HCT116 (cell line): ENCODE data around the gene SP4. TPM values are rescaled to one million over a fixed set of nuclear protein-coding genes. Genes with fewer than 3 reads are reported as not detected.
A peak's percentile ranks its signal among the peaks of the same experiment; 100 is the strongest.

Experiments used
- ATAC-seq: fragments of 200-7000 bp; cut with Tn5 transposase; 2 replicates; pipeline ENCODE4 v1.9.1; 2020; ENCODE audit warnings: mild to moderate bottlenecking, moderate library complexity
- BruUV-seq: library from RNA; stranded (reverse); fragments of 400-500 nt; replicated peaks from 2 replicates; lab custom pipeline; 2021; lab: Mats Ljungman, UMichigan
- CTCF ChIA-PET: fragments of 300-600 bp; sonication (Branson Sonifier 250); formaldehyde crosslinking; loops from one replicate; lab custom pipeline; 2021; ENCODE audit warnings: antibody characterized with exemption; lab: Charles Lee
- POLR2A ChIA-PET: fragments of 300-600, 350-600 bp; sonication (Branson Sonifier 250); formaldehyde crosslinking; loops from one replicate; lab custom pipeline; 2021; ENCODE audit warnings: antibody characterized with exemption; lab: Charles Lee
- RAD21 ChIA-PET, 2 experiments: fragments of 300-600 bp; sonication (Branson Sonifier 250); formaldehyde crosslinking; loops; one replicate each; lab custom pipeline; 2023; ENCODE audit warnings: low total read pairs in 2 of 2; ENCODE audit not compliant: uncharacterized antibody in 2 of 2, unreplicated experiment in 2 of 2, low non-redundant PET in 1 of 2; lab: Charles Lee
- DNase-seq: peaks from one replicate; pipeline ENCODE4 v3.0.0-alpha.2; 2010; ENCODE audit warnings: low read depth, low spot score
- H2AFZ ChIP-seq: fragments of 200-600 bp; shearing (Covaris generic), sonication (generic); 2 replicates; pipeline ENCODE4 v1.6.1; 2017; ENCODE audit warnings: low read depth, mixed run types, mixed read lengths, antibody characterized with exemption, low read length; ENCODE audit not compliant: poor library complexity, severe bottlenecking
- H3K27ac ChIP-seq: 2 replicates; pipeline ENCODE4 v1.5.1; 2012; ENCODE audit warnings: low read depth, low read length
- H3K27me3 ChIP-seq: fragments of 200-600 bp; sonication (generic); 2 replicates; pipeline ENCODE4 v1.6.1; 2016; ENCODE audit warnings: mixed run types, low read length, mixed read lengths; ENCODE audit not compliant: insufficient read depth
- H3K36me3 ChIP-seq, 2 experiments: fragments of 200-500 bp in 1 of 2; fragments of 200-600 bp in 1 of 2; sonication (Bioruptor generic) in 1 of 2; sonication (generic) in 1 of 2; 2 replicates each; pipeline versions ENCODE4 v1.5.1 to v1.6.1; 2014 to 2016; ENCODE audit warnings: low read length in 2 of 2, inconsistent platforms in 1 of 2, mixed read lengths in 1 of 2, mixed run types in 1 of 2; ENCODE audit not compliant: insufficient read depth in 2 of 2, control insufficient read depth in 1 of 2
- H3K4me1 ChIP-seq, 2 experiments: fragments of 200-600 bp in 1 of 2; sonication (generic) in 1 of 2; 2 replicates each; pipeline versions ENCODE4 v1.5.1 to v1.6.1; 2012 to 2017; ENCODE audit warnings: low read length in 2 of 2, inconsistent platforms in 1 of 2, mild to moderate bottlenecking in 1 of 2, mixed read lengths in 1 of 2, mixed run types in 1 of 2, moderate library complexity in 1 of 2; ENCODE audit not compliant: insufficient read depth in 2 of 2, control insufficient read depth in 1 of 2
- H3K4me2 ChIP-seq: fragments of 200-600 bp; sonication (generic); 2 replicates; pipeline ENCODE4 v1.6.1; 2017; ENCODE audit warnings: mixed run types, low read length, mixed read lengths
- H3K4me3 ChIP-seq, 2 experiments: fragments of 200-600 bp in 1 of 2; sonication (generic) in 1 of 2; replicated peaks in 1 of 2; 2 replicates each; pipeline ENCODE4 v1.5.1; 2011 to 2016; ENCODE audit warnings: low read length in 2 of 2, control low read depth in 1 of 2, low read depth in 1 of 2, mild to moderate bottlenecking in 1 of 2, mixed read lengths in 1 of 2, mixed run types in 1 of 2
- H3K79me2 ChIP-seq: fragments of 200-600 bp; sonication (generic); 2 replicates; pipeline ENCODE4 v1.6.1; 2017; ENCODE audit warnings: mild to moderate bottlenecking, mixed run types, low read length, moderate library complexity, mixed read lengths; ENCODE audit not compliant: insufficient read depth
- H3K9ac ChIP-seq: fragments of 200-600 bp; sonication (generic); 2 replicates; pipeline ENCODE4 v1.6.1; 2016; ENCODE audit warnings: low read length, mixed read lengths
- H3K9me2 ChIP-seq: fragments of 200-600 bp; sonication (generic), shearing (Covaris generic); 2 replicates; pipeline ENCODE4 v1.6.1; 2017; ENCODE audit warnings: mixed run types, mild to moderate bottlenecking, moderate library complexity; ENCODE audit not compliant: insufficient read depth
- H3K9me3 ChIP-seq, 2 experiments: fragments of 200-500 bp in 1 of 2; fragments of 200-600 bp in 1 of 2; sonication (Bioruptor generic) in 1 of 2; sonication (generic) in 1 of 2; 2 replicates each; pipeline ENCODE4 v1.6.1; 2014 to 2017; ENCODE audit warnings: low read length in 2 of 2, mixed read lengths in 2 of 2, inconsistent platforms in 1 of 2, low read depth in 1 of 2, mild to moderate bottlenecking in 1 of 2, mixed run types in 1 of 2, moderate library complexity in 1 of 2; ENCODE audit not compliant: control insufficient read depth in 1 of 2, insufficient read depth in 1 of 2
- H4K20me1 ChIP-seq: fragments of 200-600 bp; sonication (generic), shearing (Covaris generic); 2 replicates; pipeline ENCODE4 v1.6.1; 2017; ENCODE audit warnings: mixed run types, mild to moderate bottlenecking, moderate library complexity; ENCODE audit not compliant: insufficient read depth
- CEBPB ChIP-seq: IDR thresholded peaks from 2 replicates; pipeline ENCODE4 v1.6.1; 2012; ENCODE audit warnings: low read depth
- EGR1 ChIP-seq: IDR thresholded peaks from 2 replicates; pipeline ENCODE4 v1.6.1; 2012; ENCODE audit warnings: low read depth
- EZH2 ChIP-seq: fragments of 200-600 bp; sonication (generic); IDR thresholded peaks from 2 replicates; pipeline ENCODE4 v1.6.1; 2017; ENCODE audit warnings: antibody characterized with exemption, mixed run types
- EZH2phosphoT487 ChIP-seq: fragments of 200-600 bp; IDR thresholded peaks from 2 replicates; pipeline ENCODE4 v1.6.1; 2018; ENCODE audit warnings: antibody characterized with exemption, borderline replicate concordance
- FOSL1 ChIP-seq: IDR thresholded peaks from 2 replicates; pipeline ENCODE4 v1.6.1; 2012; ENCODE audit warnings: low read depth
- POLR2A ChIP-seq: IDR thresholded peaks from 2 replicates; pipeline ENCODE4 v1.7.0; 2011; ENCODE audit warnings: borderline replicate concordance; ENCODE audit not compliant: insufficient read depth, insufficient read length; ENCODE audit errors: extremely low read depth
- RAD21 ChIP-seq: IDR thresholded peaks from 2 replicates; pipeline ENCODE4 v1.6.1; 2012; ENCODE audit warnings: low read depth, mild to moderate bottlenecking
- SIN3A ChIP-seq: IDR thresholded peaks from 2 replicates; pipeline ENCODE4 v1.6.1; 2012; ENCODE audit warnings: low read depth
- TCF7L2 ChIP-seq: IDR thresholded peaks from 2 replicates; pipeline ENCODE4 v1.7.0; 2011; ENCODE audit warnings: borderline replicate concordance, inconsistent platforms; ENCODE audit not compliant: insufficient read depth, insufficient read length; ENCODE audit errors: extremely low read depth
- YY1 ChIP-seq: IDR thresholded peaks from 2 replicates; pipeline ENCODE4 v1.6.1; 2011; ENCODE audit warnings: low read length, low read depth, moderate library complexity, mild to moderate bottlenecking; ENCODE audit not compliant: insufficient replicate concordance; ENCODE audit errors: extremely low read depth
- ZFX ChIP-seq: fragments of 450-650 bp; IDR thresholded peaks from 2 replicates; pipeline ENCODE4 v1.6.1; 2017
- ZNF274 ChIP-seq: fragments of 200-500 bp; sonication (Bioruptor generic); IDR thresholded peaks from 2 replicates; pipeline ENCODE4 v1.6.1; 2014; ENCODE audit warnings: mild to moderate bottlenecking, low read depth, low read length, inconsistent platforms
- intact Hi-C: fragments of 100-400 bp; cut with micrococcal nuclease; formaldehyde crosslinking; loops from 2 replicates; pipeline ENCODE4 v1.10.0; 2022
- total RNA-seq: library from RNA; stranded (reverse); gene quantifications from one replicate; pipeline ENCODE4 v1.2.1, GENCODE V29; 2021; ENCODE audit not compliant: unreplicated experiment
- TF ChIP-seq, protein P1 (sequence below), 3 experiments: fragments of 200-600 bp in 1 of 3; sonication (generic) in 1 of 3; IDR thresholded peaks in 2 of 3; conservative IDR thresholded peaks in 1 of 3; 2 replicates each; pipeline ENCODE4 v1.5.1; 2012 to 2017; ENCODE audit warnings: low read depth in 2 of 3, low read length in 2 of 3, antibody characterized with exemption in 1 of 3, borderline replicate concordance in 1 of 3, control low read depth in 1 of 3, mild to moderate bottlenecking in 1 of 3, mixed read lengths in 1 of 3, mixed run types in 1 of 3, moderate library complexity in 1 of 3; ENCODE audit not compliant: insufficient read depth in 1 of 3
- TF ChIP-seq, protein P2 (sequence below): IDR thresholded peaks from 2 replicates; pipeline ENCODE4 v1.6.1; 2012; ENCODE audit warnings: low read depth
- TF ChIP-seq, protein P3 (sequence below): IDR thresholded peaks from 2 replicates; pipeline ENCODE4 v1.6.1; 2011; ENCODE audit warnings: mild to moderate bottlenecking, low read length, moderate library complexity; ENCODE audit not compliant: insufficient replicate concordance; ENCODE audit errors: extremely low read depth
- TF ChIP-seq, protein P4 (sequence below): IDR thresholded peaks from 2 replicates; pipeline ENCODE4 v1.6.1; 2012

The SP4 gene
- total RNA-seq, 1 experiment from 2014 or later: 7.6 TPM

DNA sequence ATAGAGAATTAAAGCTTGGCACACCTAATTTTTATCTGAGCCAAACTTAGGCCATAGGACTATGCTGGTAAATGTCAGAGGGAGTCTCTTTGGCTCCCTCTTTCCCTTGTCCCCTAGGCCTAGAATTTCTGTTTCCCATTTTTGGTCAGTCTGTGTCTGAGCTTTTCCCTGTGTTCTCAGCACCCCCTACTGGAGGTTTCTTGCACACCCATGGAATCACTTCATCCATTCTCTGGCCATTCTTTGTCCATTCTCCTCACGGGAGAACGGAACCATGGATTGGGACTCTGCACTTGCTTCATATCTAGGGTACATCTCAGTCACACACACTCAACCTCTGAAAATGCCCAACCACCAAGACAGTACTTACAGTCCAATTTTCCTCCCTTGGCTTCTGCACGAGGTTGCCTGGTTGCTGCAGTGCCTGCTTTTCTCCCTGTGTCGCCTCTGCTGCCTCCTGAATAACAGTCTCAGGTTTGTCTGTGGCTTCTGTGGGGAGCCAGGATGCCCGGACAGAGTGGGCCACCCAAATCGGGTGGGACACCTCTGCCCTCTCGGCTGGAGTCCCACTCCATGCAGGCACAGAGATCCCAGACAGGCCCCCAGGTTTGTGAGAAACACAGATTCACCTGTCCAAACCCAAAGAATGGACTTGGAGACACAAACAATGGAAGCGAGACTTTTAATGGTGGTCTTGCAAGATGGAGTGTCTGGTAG, 79.9 kb downstream of the SP4 start:
- CTCF ChIA-PET: interaction anchor here (1.0 to 1.9 kb wide), 4 partner anchors 20 to 254 kb away, joined by 3 to 7 read pairs (median 6); no protein-coding TSS in a partner anchor
- BruUV-seq: no TSS peak

More for the DNA sequence above, 79.9 kb downstream of the SP4 start:
- no peak for TF ChIP-seq EZH2phosphoT487
- TF ChIP-seq, protein P1, sequence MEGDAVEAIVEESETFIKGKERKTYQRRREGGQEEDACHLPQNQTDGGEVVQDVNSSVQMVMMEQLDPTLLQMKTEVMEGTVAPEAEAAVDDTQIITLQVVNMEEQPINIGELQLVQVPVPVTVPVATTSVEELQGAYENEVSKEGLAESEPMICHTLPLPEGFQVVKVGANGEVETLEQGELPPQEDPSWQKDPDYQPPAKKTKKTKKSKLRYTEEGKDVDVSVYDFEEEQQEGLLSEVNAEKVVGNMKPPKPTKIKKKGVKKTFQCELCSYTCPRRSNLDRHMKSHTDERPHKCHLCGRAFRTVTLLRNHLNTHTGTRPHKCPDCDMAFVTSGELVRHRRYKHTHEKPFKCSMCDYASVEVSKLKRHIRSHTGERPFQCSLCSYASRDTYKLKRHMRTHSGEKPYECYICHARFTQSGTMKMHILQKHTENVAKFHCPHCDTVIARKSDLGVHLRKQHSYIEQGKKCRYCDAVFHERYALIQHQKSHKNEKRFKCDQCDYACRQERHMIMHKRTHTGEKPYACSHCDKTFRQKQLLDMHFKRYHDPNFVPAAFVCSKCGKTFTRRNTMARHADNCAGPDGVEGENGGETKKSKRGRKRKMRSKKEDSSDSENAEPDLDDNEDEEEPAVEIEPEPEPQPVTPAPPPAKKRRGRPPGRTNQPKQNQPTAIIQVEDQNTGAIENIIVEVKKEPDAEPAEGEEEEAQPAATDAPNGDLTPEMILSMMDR (IDR thresholded peaks at IDR 0.05 in 2 of 3, conservative IDR thresholded peaks at IDR 0.05 in 1 of 3; ENCODE audit: borderline replicate concordance in 1 of 3, insufficient read depth in 1 of 3, low read depth in 2 of 3, low read length in 2 of 3): peak; percentile 39 to 71 (median 68); a peak in 4 of 6 replicates
- TF ChIP-seq, protein P2, sequence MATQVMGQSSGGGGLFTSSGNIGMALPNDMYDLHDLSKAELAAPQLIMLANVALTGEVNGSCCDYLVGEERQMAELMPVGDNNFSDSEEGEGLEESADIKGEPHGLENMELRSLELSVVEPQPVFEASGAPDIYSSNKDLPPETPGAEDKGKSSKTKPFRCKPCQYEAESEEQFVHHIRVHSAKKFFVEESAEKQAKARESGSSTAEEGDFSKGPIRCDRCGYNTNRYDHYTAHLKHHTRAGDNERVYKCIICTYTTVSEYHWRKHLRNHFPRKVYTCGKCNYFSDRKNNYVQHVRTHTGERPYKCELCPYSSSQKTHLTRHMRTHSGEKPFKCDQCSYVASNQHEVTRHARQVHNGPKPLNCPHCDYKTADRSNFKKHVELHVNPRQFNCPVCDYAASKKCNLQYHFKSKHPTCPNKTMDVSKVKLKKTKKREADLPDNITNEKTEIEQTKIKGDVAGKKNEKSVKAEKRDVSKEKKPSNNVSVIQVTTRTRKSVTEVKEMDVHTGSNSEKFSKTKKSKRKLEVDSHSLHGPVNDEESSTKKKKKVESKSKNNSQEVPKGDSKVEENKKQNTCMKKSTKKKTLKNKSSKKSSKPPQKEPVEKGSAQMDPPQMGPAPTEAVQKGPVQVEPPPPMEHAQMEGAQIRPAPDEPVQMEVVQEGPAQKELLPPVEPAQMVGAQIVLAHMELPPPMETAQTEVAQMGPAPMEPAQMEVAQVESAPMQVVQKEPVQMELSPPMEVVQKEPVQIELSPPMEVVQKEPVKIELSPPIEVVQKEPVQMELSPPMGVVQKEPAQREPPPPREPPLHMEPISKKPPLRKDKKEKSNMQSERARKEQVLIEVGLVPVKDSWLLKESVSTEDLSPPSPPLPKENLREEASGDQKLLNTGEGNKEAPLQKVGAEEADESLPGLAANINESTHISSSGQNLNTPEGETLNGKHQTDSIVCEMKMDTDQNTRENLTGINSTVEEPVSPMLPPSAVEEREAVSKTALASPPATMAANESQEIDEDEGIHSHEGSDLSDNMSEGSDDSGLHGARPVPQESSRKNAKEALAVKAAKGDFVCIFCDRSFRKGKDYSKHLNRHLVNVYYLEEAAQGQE: no peak
- TF ChIP-seq, protein P3, sequence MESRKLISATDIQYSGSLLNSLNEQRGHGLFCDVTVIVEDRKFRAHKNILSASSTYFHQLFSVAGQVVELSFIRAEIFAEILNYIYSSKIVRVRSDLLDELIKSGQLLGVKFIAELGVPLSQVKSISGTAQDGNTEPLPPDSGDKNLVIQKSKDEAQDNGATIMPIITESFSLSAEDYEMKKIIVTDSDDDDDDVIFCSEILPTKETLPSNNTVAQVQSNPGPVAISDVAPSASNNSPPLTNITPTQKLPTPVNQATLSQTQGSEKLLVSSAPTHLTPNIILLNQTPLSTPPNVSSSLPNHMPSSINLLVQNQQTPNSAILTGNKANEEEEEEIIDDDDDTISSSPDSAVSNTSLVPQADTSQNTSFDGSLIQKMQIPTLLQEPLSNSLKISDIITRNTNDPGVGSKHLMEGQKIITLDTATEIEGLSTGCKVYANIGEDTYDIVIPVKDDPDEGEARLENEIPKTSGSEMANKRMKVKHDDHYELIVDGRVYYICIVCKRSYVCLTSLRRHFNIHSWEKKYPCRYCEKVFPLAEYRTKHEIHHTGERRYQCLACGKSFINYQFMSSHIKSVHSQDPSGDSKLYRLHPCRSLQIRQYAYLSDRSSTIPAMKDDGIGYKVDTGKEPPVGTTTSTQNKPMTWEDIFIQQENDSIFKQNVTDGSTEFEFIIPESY: no peak
- TF ChIP-seq RAD21: peak; percentile 71
- no peak for TF ChIP-seq EZH2
- no peak for TF ChIP-seq CEBPB
- TF ChIP-seq ZNF274: no peak
- TF ChIP-seq, protein P4, sequence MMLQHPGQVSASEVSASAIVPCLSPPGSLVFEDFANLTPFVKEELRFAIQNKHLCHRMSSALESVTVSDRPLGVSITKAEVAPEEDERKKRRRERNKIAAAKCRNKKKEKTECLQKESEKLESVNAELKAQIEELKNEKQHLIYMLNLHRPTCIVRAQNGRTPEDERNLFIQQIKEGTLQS: no peak
- TF ChIP-seq TCF7L2: no peak
- TF ChIP-seq SIN3A: no peak
- TF ChIP-seq FOSL1: no peak
- TF ChIP-seq POLR2A: no peak
- no peak for TF ChIP-seq ZFX
- no peak for TF ChIP-seq EGR1
- no peak for TF ChIP-seq YY1
- TF ChIP-seq, all 23 proteins: peak for 2
- DNase-seq (peak; percentile 4), ATAC-seq (peak; percentile 82)
- ChIA-PET POLR2A (no interaction called here), RAD21 (interaction anchor here in 1 of 2 experiments (0.5 kb wide), 1 partner anchor 175 kb away, joined by 3 read pairs; no protein-coding TSS in a partner anchor)
- H3K9ac ChIP-seq: no peak overlapping the region
- H3K36me3 ChIP-seq: no peaks in the 10 kb centered on the region
- H3K4me1 ChIP-seq: peaks cover 4 to 9% of the 10 kb centered on the region in 2 experiments; a peak in 3 of 4 replicates
- H3K4me3 ChIP-seq: no peak overlapping the region
- no peaks in the 10 kb centered on the region for H3K27me3 ChIP-seq
- no peaks in the 10 kb centered on the region for H3K9me3 ChIP-seq
- H2AFZ ChIP-seq: no peak overlapping the region
- no peak overlapping the region for H3K27ac ChIP-seq
- no peak overlapping the region for H3K4me2 ChIP-seq
- H3K79me2 ChIP-seq: no peaks in the 10 kb centered on the region
- intact Hi-C loops: loop anchor here (1.0 kb wide), 1 partner anchor 251 kb away; no protein-coding TSS in a partner anchor
- no peaks in the 10 kb centered on the region for H4K20me1 ChIP-seq
- no peaks in the 10 kb centered on the region for H3K9me2 ChIP-seq
